HG02763 (cell line): ENCODE results near the gene HMCN1.
"Not testable (repeated sequence)": the region's sequence is repeated elsewhere in the genome, so short reads cannot be mapped to it uniquely, and the experiment has no call there.

Source experiments
- ATAC-seq: cut with Tn5 transposase; IDR thresholded peaks from one replicate; pipeline ENCODE4 v1.9.1; 2021; ENCODE audit warnings: mild to moderate bottlenecking, moderate library complexity; ENCODE audit not compliant: unreplicated experiment

The HMCN1 gene

GRCh38 chr1:185846672-185847444 is 112.7 kb downstream of the HMCN1 start:
- ATAC-seq = no peak

GRCh38 chr1:185849014-185849413 is 114.8 kb downstream of the HMCN1 start:
- ATAC-seq = no peak

DNA sequence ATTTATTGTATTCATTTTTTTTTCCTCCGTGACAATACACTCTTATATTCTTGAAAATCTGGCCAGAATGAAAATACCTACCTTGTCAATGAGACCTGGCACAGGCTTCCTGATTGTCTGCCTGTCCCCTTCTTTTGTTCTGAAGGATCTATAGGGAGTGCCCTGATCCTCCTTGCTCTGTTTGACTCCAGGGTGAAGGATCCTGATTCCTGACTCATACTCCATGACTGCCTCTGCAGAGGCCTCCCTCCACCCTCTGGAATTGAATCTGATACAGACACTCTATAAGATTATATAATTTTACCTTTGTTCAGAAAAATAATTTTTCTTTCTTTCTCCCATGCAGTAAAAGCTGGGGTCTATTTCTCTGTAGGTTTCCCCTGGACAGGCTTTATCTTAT is 116.2 kb downstream of the HMCN1 start:
- ATAC-seq = no peak

GRCh38 chr1:185853739-185854138 is 119.5 kb downstream of the HMCN1 start:
- ATAC-seq = no peak

DNA sequence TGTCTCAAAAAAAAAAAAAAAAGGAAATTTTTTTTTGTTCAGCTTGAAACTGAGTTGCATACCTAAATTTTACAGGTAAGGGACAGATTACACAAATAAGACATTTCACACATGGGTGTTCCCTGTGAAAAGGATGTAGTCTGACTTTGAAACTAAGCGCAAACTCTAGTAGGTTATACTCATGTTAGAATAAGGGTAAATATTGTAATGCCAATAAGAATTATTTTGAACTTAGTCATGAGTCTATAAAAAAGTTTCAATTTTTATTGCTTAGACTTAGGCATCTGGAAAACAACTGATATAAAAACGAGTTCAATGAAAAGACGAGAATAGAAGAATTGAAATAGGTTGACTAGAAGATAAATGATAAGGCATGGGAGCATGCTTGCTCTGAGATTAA is 122.3 kb downstream of the HMCN1 start:
- no peak for ATAC-seq

DNA sequence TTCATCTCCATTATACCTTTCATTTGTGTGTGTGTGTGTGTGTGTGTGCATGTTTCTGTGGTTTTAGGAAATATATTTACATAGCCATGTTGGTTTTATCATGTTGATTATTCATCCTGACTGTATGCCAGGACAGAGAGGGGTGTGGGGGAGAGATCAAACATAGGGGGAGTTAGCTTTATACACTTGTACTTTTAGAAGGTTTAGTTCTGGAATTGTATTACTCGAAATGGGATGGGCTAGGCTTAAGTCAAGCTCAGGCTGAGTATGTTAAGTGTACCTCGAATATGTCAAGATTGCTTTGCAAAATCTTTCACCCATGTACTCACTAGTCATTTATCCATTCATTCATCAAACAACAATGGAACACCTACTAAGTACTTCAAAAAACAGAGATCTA is 123.3 kb downstream of the HMCN1 start:
- ATAC-seq = no peak

DNA sequence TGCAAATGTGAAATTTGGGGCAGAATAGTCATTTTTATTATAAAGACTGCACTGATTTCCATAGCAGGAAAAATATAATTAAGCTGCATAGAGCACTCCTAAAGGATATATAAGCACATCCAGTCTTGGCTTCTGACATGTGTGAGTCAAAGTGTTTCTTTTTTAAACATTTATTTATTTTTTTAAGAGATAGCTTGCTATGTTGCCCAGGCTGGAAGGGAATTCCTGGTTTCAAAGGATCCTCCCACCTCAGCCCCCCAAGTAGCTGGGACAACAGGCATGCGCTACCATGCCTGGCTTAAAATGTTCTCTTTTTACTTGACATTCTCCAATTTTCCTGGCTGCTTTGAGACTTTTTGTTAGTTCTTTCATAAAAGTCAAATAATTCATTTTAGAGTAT is 126.1 kb downstream of the HMCN1 start:
- ATAC-seq = no peak

DNA sequence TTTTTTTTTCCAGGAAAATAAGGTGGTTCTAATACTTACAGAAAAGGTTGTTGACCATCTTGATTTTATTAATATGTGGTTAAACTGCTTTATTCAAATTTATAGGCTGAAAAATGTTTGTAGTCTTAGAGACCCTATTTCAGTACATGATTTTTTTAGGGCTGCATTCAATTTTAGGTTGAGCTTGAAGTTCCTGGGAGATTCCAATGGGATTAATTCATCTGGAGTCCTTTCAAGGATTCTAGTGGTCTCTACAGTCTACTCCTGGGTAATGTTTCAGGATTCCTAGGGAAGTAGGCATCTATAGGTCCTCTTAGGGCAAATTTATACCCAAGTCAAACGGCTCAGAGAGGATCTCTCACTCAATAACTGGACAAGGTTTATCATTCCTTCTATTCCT is 126.7 kb downstream of the HMCN1 start:
- no peak for ATAC-seq

GRCh38 chr1:185861630-185862029 is 127.4 kb downstream of the HMCN1 start:
- ATAC-seq = no peak

DNA sequence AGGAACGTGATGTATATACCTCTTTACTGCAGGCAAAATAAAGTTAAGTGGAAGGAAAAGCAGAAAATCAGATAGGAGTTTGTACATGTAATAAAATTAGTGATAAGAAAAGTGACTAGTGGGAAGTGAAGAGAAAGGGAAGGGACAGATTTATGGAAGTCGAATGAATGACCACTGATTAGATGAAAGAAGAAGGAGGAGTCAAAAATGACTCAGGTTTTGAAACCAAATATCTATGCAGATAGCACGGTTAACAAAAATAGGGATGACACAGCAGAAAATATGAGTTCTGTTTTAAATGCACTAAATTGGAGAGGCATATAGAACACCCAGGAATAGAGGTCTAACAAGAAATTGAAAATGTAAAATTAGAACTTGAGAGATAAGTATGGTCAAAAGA is 128.0 kb downstream of the HMCN1 start:
- no peak for ATAC-seq

DNA sequence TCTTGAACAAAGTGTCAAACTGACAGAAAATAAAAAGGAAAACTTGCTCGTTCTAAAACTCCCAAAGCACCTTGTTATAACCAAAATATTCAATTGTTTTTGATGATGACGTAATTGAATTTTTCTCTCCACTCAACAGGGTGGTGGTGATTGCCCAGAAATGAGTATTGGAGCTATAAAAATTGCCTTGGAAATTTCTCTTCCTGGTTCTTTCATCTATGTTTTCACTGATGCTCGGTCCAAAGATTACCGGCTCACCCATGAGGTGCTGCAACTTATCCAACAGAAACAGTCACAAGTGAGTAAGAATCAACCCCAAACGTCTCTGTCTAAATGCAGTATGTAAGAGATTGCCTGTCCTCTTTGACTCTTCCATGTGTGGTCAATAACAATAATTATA is 130.1 kb downstream of the HMCN1 start:
- ATAC-seq = no peak

DNA sequence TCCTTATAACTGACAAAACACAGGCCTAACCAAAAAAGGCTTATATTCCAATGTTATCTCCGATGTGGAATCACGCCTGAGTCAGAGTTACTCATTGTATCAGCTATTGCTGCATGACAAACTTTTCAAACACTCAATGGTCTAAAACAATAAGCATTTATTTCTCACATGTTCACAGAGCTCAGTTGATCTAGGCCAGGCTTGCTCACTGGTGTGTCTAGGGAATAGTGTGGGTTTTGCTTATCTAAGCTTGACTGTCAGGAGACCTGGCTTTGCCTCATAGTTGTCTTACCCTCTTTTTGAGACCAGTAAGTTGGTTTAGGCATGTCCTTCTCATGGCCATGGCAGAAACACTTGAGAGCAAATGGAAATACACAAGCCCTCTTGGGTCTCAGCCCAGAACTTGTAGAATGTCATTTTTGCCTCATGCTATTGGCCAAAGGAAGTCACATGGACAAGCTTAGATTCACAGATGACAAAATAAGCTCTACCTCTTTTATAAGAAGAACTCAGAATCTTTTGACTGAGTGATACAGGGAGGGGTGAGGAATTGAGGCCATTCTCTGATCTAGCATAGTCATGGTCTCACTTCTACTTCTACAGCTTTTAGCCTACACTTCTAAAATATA is 130.8 kb downstream of the HMCN1 start:
- no peak for ATAC-seq

DNA sequence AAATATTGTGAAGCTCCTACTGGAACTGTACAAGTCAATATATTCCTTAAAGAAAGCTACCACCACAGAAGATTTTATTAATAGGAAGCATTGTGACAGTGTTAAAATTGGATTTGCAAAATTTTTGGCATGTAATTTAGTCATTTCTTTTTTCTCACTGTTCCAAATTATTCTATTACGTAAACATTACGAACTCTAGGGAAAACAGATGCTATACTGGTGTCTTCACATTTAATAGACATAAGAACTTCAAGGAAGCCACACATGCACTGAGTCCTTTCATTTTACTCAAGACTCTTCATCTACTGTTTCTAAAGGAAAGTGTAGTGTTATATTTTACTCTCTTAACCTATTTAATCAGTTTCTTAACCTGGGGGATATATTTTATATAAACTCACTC is 135.4 kb downstream of the HMCN1 start:
- no peak for ATAC-seq

- no peak for ATAC-seq
These were observed 137.5 kb downstream of the HMCN1 start for GRCh38 chr1:185871627-185872150.

DNA sequence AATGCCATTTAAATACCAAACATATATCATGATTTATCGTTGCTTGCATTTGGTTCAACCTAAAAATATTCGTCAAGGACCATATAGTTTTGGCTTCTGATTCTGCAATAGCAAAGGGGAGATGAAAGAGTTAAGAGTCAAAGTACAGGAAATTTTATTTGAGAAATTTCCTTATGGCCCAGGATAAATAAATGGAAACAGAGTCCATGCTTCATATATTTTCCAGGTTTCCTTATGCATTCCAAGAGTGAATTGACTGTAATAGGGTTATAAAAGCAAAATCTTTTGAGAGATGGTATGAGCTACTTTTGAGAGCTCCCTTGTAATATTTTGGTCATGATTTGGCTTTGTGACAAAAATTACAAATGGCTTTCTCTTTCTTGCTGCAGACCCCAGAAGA is 140.1 kb downstream of the HMCN1 start:
- no peak for ATAC-seq

- ATAC-seq = no peak
These were observed 146.1 kb downstream of the HMCN1 start for GRCh38 chr1:185880330-185880729.

DNA sequence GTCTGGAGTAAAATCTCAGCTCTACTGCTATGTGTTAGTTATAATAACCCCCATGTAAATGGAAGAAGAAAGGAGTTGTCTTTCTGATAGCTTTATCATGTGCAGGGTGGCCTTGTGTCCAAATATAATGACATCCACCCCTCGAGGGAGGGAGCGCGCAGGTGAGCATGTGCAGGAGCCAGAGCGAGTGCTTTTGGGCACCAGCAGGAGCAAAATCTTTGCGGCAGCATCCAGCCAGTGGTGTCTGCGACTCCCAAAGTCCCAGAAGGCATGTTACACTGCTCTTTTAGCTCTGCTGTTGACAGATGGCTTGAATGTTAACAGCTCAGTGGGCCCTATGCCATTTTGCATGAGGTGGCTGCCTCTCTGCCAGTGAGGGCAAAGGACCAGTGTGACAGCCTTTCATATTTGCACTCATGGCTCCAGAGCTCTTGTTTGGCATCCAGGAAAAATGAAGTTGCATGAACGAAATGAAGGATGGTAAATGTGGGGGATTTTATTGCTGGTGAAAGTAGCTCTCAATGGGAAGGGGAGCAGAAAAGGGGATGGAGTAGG is 146.7 kb downstream of the HMCN1 start:
- no peak for ATAC-seq

- ATAC-seq = no peak
These were observed 151.9 kb downstream of the HMCN1 start for GRCh38 chr1:185886046-185886445.

- ATAC-seq = no peak
These were observed 152.5 kb downstream of the HMCN1 start for GRCh38 chr1:185886671-185887070.

GRCh38 chr1:185892831-185893403 is 158.7 kb downstream of the HMCN1 start:
- not testable (repeated sequence) for ATAC-seq

GRCh38 chr1:185894791-185895190 is 160.6 kb downstream of the HMCN1 start:
- ATAC-seq = no peak
